Right lobe of liver (tissue), 4 donors: ENCODE data around the gene ZNF385B.

ENCODE experiments used
- CTCF ChIP-seq, 4 donors: fragments of 200-600 bp in 3 of 4; fragments of 450-650 bp in 1 of 4; IDR thresholded peaks; one replicate each; pipeline versions ENCODE4 v1.5.1 to v1.8.0; 2016 to 2022; ENCODE audit warnings: antibody characterized with exemption in 4 of 4, mild to moderate bottlenecking in 2 of 4
- POLR2A ChIP-seq: fragments of 450-650 bp; IDR thresholded peaks from one replicate; pipeline ENCODE4 v1.6.1; 2017; ENCODE audit warnings: antibody characterized with exemption, mild to moderate bottlenecking
- donor health status: DM: no; HTN: no; CAD: no.
- donor health status: DM: no; HTN: no; CAD: no.
- donor health status: DM: no; HTN: yes; CAD: no.

DNA sequence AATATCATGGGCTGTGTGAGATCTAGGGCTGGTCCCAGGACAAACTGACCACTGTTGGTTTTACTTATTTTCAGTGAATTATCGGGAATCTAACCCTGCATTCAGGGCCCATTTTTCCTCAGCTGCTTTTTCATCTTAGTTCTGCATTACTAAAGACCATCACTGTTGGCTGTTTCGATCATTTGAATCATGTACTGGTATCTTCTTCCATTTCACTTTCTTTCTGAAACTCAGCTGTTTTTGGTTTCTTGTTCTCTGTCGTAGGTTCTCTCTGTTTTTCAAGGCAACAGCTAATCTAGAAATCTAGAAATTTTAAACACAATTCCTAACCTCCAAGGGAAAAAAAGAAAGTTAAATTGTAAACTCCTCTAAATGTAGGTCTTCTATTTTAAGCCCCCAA is 436.8 kb downstream of the ZNF385B start:
- TF ChIP-seq CTCF (IDR thresholded peaks at IDR 0.05): no peak
- no peak for TF ChIP-seq POLR2A
